ENCODE data around the gene ARHGAP10. TPM values are rescaled to one million over a fixed set of nuclear protein-coding genes. Genes with fewer than 3 reads are reported as not detected.

Gene ARHGAP10
- total RNA-seq, 1 experiment from 2014 or later = 11.7 TPM

- Histone ChIP-seq H3K9me3 (ENCODE audit: control insufficient read depth, insufficient read depth, low read depth, low read length) (no peaks in the 10 kb centered on the region), H3K4me1 (ENCODE audit: control insufficient read depth, insufficient read depth, low read length) (no peaks in the 10 kb centered on the region), H3K4me3 (ENCODE audit: low read depth in 2 of 2, low read length in 2 of 2) (no peak overlapping the region), H3K27me3 (ENCODE audit: control insufficient read depth, insufficient read depth, low read length) (no peaks in the 10 kb centered on the region), H3K36me3 (ENCODE audit: control insufficient read depth, insufficient read depth, low read length) (no peaks in the 10 kb centered on the region; the same call in 1 of the 2 replicates), H3K27ac (ENCODE audit: low read length) (no peak overlapping the region)
- POLR2A ChIA-PET = no interaction called here
- intact Hi-C loops (cut with micrococcal nuclease; ENCODE audit: unreplicated experiment) (no loop called here), in situ Hi-C loops (cut with HindIII; ENCODE audit: low pct_unique_long_range_greater_than_20kb, low sequenced_read_pairs) (no loop called here)
- no peak for ATAC-seq
- DNase-seq (ENCODE audit: low read depth, low spot score) = no peak
- BruUV-seq (replicated peaks) = no TSS peak
- TF ChIP-seq SIN3A (IDR thresholded peaks at IDR 0.05; ENCODE audit: borderline replicate concordance, insufficient read depth, low read depth, low read length) = no peak
- CTCF ChIA-PET = no interaction called here
These were observed 232.5 kb downstream of the ARHGAP10 start for GRCh38 chr4:147964266-147964880.

GRCh38 chr4:147965056-147965455 lies 233.2 kb downstream of the ARHGAP10 start:
- no peak for DNase-seq (ENCODE audit: low read depth, low spot score)
- ChIA-PET POLR2A (no interaction called here), CTCF (no interaction called here)
- Histone ChIP-seq H3K36me3 (ENCODE audit: control insufficient read depth, insufficient read depth, low read length) (no peaks in the 10 kb centered on the region; the same call in 1 of the 2 replicates), H3K27me3 (ENCODE audit: control insufficient read depth, insufficient read depth, low read length) (no peaks in the 10 kb centered on the region), H3K27ac (ENCODE audit: low read length) (no peak overlapping the region), H3K4me3 (ENCODE audit: low read depth in 2 of 2, low read length in 2 of 2) (no peak overlapping the region), H3K4me1 (ENCODE audit: control insufficient read depth, insufficient read depth, low read length) (no peaks in the 10 kb centered on the region), H3K9me3 (ENCODE audit: control insufficient read depth, insufficient read depth, low read depth, low read length) (no peaks in the 10 kb centered on the region)
- intact Hi-C loops (cut with micrococcal nuclease; ENCODE audit: unreplicated experiment) (no loop called here), in situ Hi-C loops (cut with HindIII; ENCODE audit: low pct_unique_long_range_greater_than_20kb, low sequenced_read_pairs) (no loop called here)
- ATAC-seq = no peak
- no TSS peak for BruUV-seq (replicated peaks)
- TF ChIP-seq REST (IDR thresholded peaks at IDR 0.05; ENCODE audit: insufficient read depth in 1 of 2, low read depth in 2 of 2, low read length in 1 of 2) = no peak
- no peak for TF ChIP-seq TCF7L2 (IDR thresholded peaks at IDR 0.05; ENCODE audit: low read depth, low read length)
- TF ChIP-seq SIN3A (IDR thresholded peaks at IDR 0.05; ENCODE audit: borderline replicate concordance, insufficient read depth, low read depth, low read length) = no peak
- no peak for TF ChIP-seq CTCF (IDR thresholded peaks at IDR 0.05)
- no peak for TF ChIP-seq POLR2AphosphoS5 (IDR thresholded peaks at IDR 0.05; ENCODE audit: low read depth, low read length)

- TF ChIP-seq TCF7L2 (IDR thresholded peaks at IDR 0.05; ENCODE audit: low read depth, low read length) = no peak
- no peak for TF ChIP-seq REST (IDR thresholded peaks at IDR 0.05; ENCODE audit: insufficient read depth in 1 of 2, low read depth in 2 of 2, low read length in 1 of 2)
- TF ChIP-seq CTCF (IDR thresholded peaks at IDR 0.05) = no peak
- TF ChIP-seq POLR2AphosphoS5 (IDR thresholded peaks at IDR 0.05; ENCODE audit: low read depth, low read length) = no peak
- TF ChIP-seq SIN3A (IDR thresholded peaks at IDR 0.05; ENCODE audit: borderline replicate concordance, insufficient read depth, low read depth, low read length) = no peak
- no peaks in the 10 kb centered on the region for H3K4me1 ChIP-seq (ENCODE audit: control insufficient read depth, insufficient read depth, low read length)
- intact Hi-C loops (cut with micrococcal nuclease; ENCODE audit: unreplicated experiment) (no loop called here), in situ Hi-C loops (cut with HindIII; ENCODE audit: low pct_unique_long_range_greater_than_20kb, low sequenced_read_pairs) (no loop called here)
- ChIA-PET CTCF (no interaction called here), POLR2A (no interaction called here)
- DNase-seq (ENCODE audit: low read depth, low spot score) (no peak), ATAC-seq (no peak)
- H3K36me3 ChIP-seq (ENCODE audit: control insufficient read depth, insufficient read depth, low read length) = no peaks in the 10 kb centered on the region; the same call in 1 of the 2 replicates
- BruUV-seq (replicated peaks) = no TSS peak
- no peaks in the 10 kb centered on the region for H3K9me3 ChIP-seq (ENCODE audit: control insufficient read depth, insufficient read depth, low read depth, low read length)
- no peak overlapping the region for H3K4me3 ChIP-seq (ENCODE audit: low read depth in 2 of 2, low read length in 2 of 2)
- no peaks in the 10 kb centered on the region for H3K27me3 ChIP-seq (ENCODE audit: control insufficient read depth, insufficient read depth, low read length)
- H3K27ac ChIP-seq (ENCODE audit: low read length) = no peak overlapping the region
These were observed 234.0 kb downstream of the ARHGAP10 start for GRCh38 chr4:147965873-147966272.

Measured in Panc1 (cell line).